Spleen (tissue), 7 donors: ENCODE measurements around the gene TUBB6.

Source experiments
- POLR2A ChIP-seq, 3 donors: fragments of 450-650 bp; IDR thresholded peaks; one replicate each; pipeline ENCODE4 v1.5.1; 2017; ENCODE audit warnings: antibody characterized with exemption in 3 of 3, mild to moderate bottlenecking in 1 of 3
- TF ChIP-seq, protein P1 (sequence below), 11 experiments: fragments of 200-600 bp in 7 of 11; fragments of 450-650 bp in 4 of 11; sonication (generic) in 4 of 11; IDR thresholded peaks in 8 of 11; conservative IDR thresholded peaks in 3 of 11; 1 replicate in 7 of 11; 2 replicates in 4 of 11; pipeline versions ENCODE4 v1.4.0 to v1.8.0; 2016 to 2021; ENCODE audit warnings: antibody characterized with exemption in 11 of 11, inconsistent platforms in 4 of 11, mild to moderate bottlenecking in 1 of 11
- donor health status: DM: no; HTN: no; CAD: no; lungs with moderate emphysema.
- donor health status: DM: no; HTN: no; CAD: no.
- donor health status: DM: no; HTN: no; CAD: no.

DNA sequence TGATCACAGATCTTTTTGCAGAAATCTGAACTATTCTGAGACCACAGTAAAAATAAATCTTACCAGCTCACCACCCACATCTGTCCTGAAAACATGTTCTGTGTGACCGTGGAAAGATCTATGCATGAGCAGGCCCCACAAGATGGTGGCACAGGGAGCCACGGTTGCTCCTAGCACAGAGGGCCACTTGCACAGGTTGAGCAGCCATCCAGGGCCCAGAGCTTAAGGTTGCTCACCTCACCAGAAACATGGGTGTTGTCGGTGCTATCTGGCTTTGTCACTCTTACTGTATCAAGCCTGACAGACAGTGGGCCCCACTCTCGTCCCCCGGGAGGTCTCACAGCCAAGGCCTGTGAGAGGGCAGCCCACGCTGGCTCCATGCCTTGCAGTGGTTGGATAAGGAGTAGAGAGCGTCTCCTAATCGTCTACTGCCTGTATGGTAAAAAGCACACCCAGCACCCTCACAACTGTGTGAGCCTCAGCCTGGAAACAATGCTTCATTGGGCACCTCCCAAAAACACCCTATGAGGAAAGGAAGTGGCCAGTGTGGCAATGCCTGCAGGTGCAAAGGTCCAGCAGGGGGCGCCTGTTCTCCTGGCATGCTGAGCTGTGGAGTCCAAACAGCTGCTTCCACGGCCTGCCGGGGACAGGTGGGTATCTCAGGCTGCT, 19.6 kb downstream of the TUBB6 start:
- TF ChIP-seq, protein P1, sequence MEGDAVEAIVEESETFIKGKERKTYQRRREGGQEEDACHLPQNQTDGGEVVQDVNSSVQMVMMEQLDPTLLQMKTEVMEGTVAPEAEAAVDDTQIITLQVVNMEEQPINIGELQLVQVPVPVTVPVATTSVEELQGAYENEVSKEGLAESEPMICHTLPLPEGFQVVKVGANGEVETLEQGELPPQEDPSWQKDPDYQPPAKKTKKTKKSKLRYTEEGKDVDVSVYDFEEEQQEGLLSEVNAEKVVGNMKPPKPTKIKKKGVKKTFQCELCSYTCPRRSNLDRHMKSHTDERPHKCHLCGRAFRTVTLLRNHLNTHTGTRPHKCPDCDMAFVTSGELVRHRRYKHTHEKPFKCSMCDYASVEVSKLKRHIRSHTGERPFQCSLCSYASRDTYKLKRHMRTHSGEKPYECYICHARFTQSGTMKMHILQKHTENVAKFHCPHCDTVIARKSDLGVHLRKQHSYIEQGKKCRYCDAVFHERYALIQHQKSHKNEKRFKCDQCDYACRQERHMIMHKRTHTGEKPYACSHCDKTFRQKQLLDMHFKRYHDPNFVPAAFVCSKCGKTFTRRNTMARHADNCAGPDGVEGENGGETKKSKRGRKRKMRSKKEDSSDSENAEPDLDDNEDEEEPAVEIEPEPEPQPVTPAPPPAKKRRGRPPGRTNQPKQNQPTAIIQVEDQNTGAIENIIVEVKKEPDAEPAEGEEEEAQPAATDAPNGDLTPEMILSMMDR (IDR thresholded peaks at IDR 0.05 in 8 of 11, conservative IDR thresholded peaks at IDR 0.05 in 3 of 11), result peak; percentile 22 to 86 (median 70)
- TF ChIP-seq POLR2A (IDR thresholded peaks at IDR 0.05), result no peak
